Left renal cortex interstitium (tissue), 4 donors: ENCODE measurements around the gene SEC61A1. TPM values are rescaled to one million over a fixed set of nuclear protein-coding genes. Genes with fewer than 3 reads are reported as not detected.

ENCODE experiments used
- DNase-seq, 4 donors: peaks; one replicate each; pipeline ENCODE4 v3.0.0-alpha.2; 2013; ENCODE audit warnings: low read depth in 4 of 4, low spot score in 2 of 4, missing footprints in 1 of 4
- polyA plus RNA-seq, 4 donors: library from polyadenylated mRNA; unstranded; fragments of 120-200 nt; gene quantifications; one replicate each; pipeline ENCODE4 v1.2.1, GENCODE V29; 2013; ENCODE audit not compliant: insufficient read length in 4 of 4

The SEC61A1 gene
- polyA plus RNA-seq, 4 donors: 167 to 190 (median 173) TPM

- DNase-seq: no peak
Observed at GRCh38 chr3:128076483-128077201, 24.4 kb downstream of the SEC61A1 start.

- DNase-seq: no peak
Observed at GRCh38 chr3:128077202-128077624, 25.0 kb downstream of the SEC61A1 start.

GRCh38 chr3:128077665-128078064, 25.4 kb downstream of the SEC61A1 start:
- no peak for DNase-seq

- no peak for DNase-seq
Observed at GRCh38 chr3:128078322-128078721, 26.1 kb downstream of the SEC61A1 start.

- no peak for DNase-seq
Observed at GRCh38 chr3:128078875-128079274, 26.6 kb downstream of the SEC61A1 start.

GRCh38 chr3:128079823-128080222, 27.6 kb downstream of the SEC61A1 start:
- DNase-seq: no peak

- DNase-seq: no peak
Observed at GRCh38 chr3:128080323-128081080, 28.3 kb downstream of the SEC61A1 start.

GRCh38 chr3:128081226-128081625, 29.0 kb downstream of the SEC61A1 start:
- DNase-seq: no peak

- DNase-seq: no peak
Observed at GRCh38 chr3:128081846-128082245, 29.6 kb downstream of the SEC61A1 start.

GRCh38 chr3:128082546-128082945, 30.3 kb downstream of the SEC61A1 start:
- no peak for DNase-seq

- DNase-seq: no peak
Observed at GRCh38 chr3:128083396-128083795, 31.2 kb downstream of the SEC61A1 start.

- DNase-seq: no peak
Observed at GRCh38 chr3:128083980-128084674, 31.9 kb downstream of the SEC61A1 start.

GRCh38 chr3:128084675-128085021, 32.4 kb downstream of the SEC61A1 start:
- DNase-seq: no peak

- no peak for DNase-seq
Observed at GRCh38 chr3:128089135-128089534, 36.9 kb downstream of the SEC61A1 start.

GRCh38 chr3:128091586-128091985, 39.3 kb downstream of the SEC61A1 start:
- DNase-seq: no peak

- DNase-seq: no peak
Observed at GRCh38 chr3:128094295-128095151, 42.3 kb downstream of the SEC61A1 start.

GRCh38 chr3:128095222-128095703, 43.0 kb downstream of the SEC61A1 start:
- DNase-seq: peak in 1 of 4 donors; percentile 56

- no peak for DNase-seq
Observed at GRCh38 chr3:128098234-128098633, 46.0 kb downstream of the SEC61A1 start.

GRCh38 chr3:128100161-128100560, 47.9 kb downstream of the SEC61A1 start:
- DNase-seq: no peak

GRCh38 chr3:128100638-128101037, 48.4 kb downstream of the SEC61A1 start:
- no peak for DNase-seq
